Lung (tissue), 12 donors: ENCODE data around the gene ARHGAP45. TPM values are rescaled to one million over a fixed set of nuclear protein-coding genes. Genes with fewer than 3 reads are reported as not detected.

Source experiments
- ATAC-seq: fragments of 200-7000 bp; cut with Tn5 transposase; one replicate; pipeline ENCODE4 v1.9.1; 2020; ENCODE audit warnings: moderate number of reproducible peaks; ENCODE audit not compliant: insufficient read depth, low FRiP score
- DNase-seq, 3 donors: peaks; one replicate each; pipeline ENCODE4 v3.0.0-alpha.2; 2013 to 2017
- H3K27ac ChIP-seq, 2 donors: one replicate each; pipeline ENCODE4 v1.5.1; 2013; ENCODE audit warnings: mild to moderate bottlenecking in 2 of 2, moderate library complexity in 2 of 2, control low read depth in 1 of 2, inconsistent platforms in 1 of 2, low read depth in 1 of 2, low read length in 1 of 2
- H3K27me3 ChIP-seq, 3 donors: one replicate each; pipeline ENCODE4 v1.5.1; 2013; ENCODE audit warnings: low read length in 2 of 3; ENCODE audit not compliant: control insufficient read depth in 3 of 3, insufficient read depth in 3 of 3
- H3K36me3 ChIP-seq, 4 donors: one replicate each; pipeline ENCODE4 v1.5.1; 2013; ENCODE audit warnings: low read length in 4 of 4, mild to moderate bottlenecking in 1 of 4, moderate library complexity in 1 of 4; ENCODE audit not compliant: control insufficient read depth in 4 of 4, insufficient read depth in 4 of 4
- H3K4me1 ChIP-seq, 5 donors: one replicate each; pipeline ENCODE4 v1.5.1; 2013; ENCODE audit warnings: low read length in 5 of 5, mild to moderate bottlenecking in 2 of 5, moderate library complexity in 1 of 5; ENCODE audit not compliant: control insufficient read depth in 5 of 5, insufficient read depth in 5 of 5
- H3K4me3 ChIP-seq: one replicate; pipeline ENCODE4 v1.5.1; 2013; ENCODE audit warnings: mild to moderate bottlenecking, control low read depth, moderate library complexity
- H3K9ac ChIP-seq, 2 donors: one replicate each; pipeline ENCODE4 v1.5.1; 2013; ENCODE audit warnings: low read length in 2 of 2, control low read depth in 1 of 2; ENCODE audit not compliant: insufficient read depth in 1 of 2
- H3K9me3 ChIP-seq, 4 donors: one replicate each; pipeline ENCODE4 v1.5.1; 2013; ENCODE audit warnings: low read length in 3 of 4, mild to moderate bottlenecking in 1 of 4, moderate library complexity in 1 of 4; ENCODE audit not compliant: control insufficient read depth in 4 of 4, insufficient read depth in 3 of 4
- WGBS, 2 donors: extraction: QIAGEN DNeasy Blood & Tissue Kit; methylation state at CpG; one replicate each; pipeline ENCODE4 v1.1.7; 2013; 5-methylcytosine and 5-hydroxymethylcytosine counted together
- polyA plus RNA-seq, 2 donors: library from polyadenylated mRNA; stranded (reverse); fragments of 200-250 nt; gene quantifications; one replicate each; pipeline ENCODE4 v1.2.1, GENCODE V29; 2013
- total RNA-seq, 2 donors: library from RNA; depleted of rRNA in 1 of 2; stranded (reverse); fragments of >200 nt in 1 of 2; gene quantifications; one replicate each; pipeline ENCODE4 v1.2.1, GENCODE V29; 2014 to 2021
- TF ChIP-seq, protein P1 (sequence below): IDR thresholded peaks from 2 replicates; pipeline ENCODE4 v1.5.1; 2012; ENCODE audit warnings: mild to moderate bottlenecking; ENCODE audit errors: control extremely low read depth, extremely low read depth
- donor health status: control.
- donor health status: control.
- donor health status: Bipolar disorder and iron deficiency.
- donor health status: healthy.
- donor health status: DM: yes; HTN: yes; CAD: no.

ARHGAP45 gene
- total and polyA plus RNA-seq, 4 donors = 23.8 to 117 (median 80.9) TPM

DNA sequence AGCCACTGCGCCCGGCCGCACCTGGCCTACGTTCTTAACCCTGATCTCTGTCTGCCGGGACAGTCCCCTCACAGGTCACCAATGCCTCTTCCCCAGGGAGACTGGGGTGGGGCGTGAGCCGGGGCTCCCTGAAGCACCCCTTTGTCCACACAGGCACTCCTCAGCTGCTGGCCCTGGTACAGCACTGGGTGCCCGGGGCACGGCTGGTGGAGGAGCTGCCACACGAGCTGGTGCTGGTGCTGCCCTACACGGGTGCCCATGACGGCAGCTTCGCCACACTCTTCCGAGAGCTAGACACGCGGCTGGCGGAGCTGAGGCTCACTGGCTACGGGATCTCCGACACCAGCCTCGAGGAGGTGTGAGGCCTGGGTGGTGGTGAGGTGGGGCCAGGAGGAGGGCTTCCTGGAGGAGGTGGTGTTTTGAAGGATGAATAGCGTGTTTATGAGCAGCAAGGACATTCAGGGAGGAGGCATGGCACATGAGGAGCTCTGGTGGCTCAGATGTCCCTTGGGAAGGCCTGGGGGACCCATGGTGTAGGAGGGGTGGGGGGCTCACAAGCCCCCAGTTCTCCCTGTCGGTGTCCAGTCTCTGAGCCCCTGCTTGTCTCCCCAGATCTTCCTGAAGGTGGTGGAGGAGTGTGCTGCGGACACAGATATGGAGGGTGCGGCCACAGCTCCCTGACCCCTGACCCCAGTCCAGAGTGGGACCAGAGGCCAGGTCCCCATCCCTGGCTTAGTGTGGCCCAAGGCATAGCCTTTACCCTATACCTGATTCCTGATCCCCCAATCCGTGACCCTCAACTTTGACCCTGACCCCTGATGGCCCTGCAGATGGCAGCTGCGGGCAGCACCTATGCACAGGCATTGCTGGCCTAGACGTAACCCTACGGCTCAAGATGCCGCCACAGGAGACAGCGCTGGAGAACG is 13.5 kb upstream of the ARHGAP45 start:
- Histone ChIP-seq H3K36me3 (peaks cover 0 to 11% (median 0%) of the 10 kb centered on the region in 4 donors), H3K27ac (no peak overlapping the region), H3K4me3 (no peak overlapping the region), H3K27me3 (no peaks in the 10 kb centered on the region), H3K9me3 (peaks cover 0 to 23% (median 10%) of the 10 kb centered on the region in 4 donors), H3K4me1 (no peaks in the 10 kb centered on the region), H3K9ac (no peak overlapping the region)
- DNase-seq = no peak
- TF ChIP-seq, protein P1, sequence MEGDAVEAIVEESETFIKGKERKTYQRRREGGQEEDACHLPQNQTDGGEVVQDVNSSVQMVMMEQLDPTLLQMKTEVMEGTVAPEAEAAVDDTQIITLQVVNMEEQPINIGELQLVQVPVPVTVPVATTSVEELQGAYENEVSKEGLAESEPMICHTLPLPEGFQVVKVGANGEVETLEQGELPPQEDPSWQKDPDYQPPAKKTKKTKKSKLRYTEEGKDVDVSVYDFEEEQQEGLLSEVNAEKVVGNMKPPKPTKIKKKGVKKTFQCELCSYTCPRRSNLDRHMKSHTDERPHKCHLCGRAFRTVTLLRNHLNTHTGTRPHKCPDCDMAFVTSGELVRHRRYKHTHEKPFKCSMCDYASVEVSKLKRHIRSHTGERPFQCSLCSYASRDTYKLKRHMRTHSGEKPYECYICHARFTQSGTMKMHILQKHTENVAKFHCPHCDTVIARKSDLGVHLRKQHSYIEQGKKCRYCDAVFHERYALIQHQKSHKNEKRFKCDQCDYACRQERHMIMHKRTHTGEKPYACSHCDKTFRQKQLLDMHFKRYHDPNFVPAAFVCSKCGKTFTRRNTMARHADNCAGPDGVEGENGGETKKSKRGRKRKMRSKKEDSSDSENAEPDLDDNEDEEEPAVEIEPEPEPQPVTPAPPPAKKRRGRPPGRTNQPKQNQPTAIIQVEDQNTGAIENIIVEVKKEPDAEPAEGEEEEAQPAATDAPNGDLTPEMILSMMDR = no peak
- no peak for ATAC-seq
- 92 to 94% methylated on average over 31 of the region's 31 CpGs for WGBS, 2 donors

DNA sequence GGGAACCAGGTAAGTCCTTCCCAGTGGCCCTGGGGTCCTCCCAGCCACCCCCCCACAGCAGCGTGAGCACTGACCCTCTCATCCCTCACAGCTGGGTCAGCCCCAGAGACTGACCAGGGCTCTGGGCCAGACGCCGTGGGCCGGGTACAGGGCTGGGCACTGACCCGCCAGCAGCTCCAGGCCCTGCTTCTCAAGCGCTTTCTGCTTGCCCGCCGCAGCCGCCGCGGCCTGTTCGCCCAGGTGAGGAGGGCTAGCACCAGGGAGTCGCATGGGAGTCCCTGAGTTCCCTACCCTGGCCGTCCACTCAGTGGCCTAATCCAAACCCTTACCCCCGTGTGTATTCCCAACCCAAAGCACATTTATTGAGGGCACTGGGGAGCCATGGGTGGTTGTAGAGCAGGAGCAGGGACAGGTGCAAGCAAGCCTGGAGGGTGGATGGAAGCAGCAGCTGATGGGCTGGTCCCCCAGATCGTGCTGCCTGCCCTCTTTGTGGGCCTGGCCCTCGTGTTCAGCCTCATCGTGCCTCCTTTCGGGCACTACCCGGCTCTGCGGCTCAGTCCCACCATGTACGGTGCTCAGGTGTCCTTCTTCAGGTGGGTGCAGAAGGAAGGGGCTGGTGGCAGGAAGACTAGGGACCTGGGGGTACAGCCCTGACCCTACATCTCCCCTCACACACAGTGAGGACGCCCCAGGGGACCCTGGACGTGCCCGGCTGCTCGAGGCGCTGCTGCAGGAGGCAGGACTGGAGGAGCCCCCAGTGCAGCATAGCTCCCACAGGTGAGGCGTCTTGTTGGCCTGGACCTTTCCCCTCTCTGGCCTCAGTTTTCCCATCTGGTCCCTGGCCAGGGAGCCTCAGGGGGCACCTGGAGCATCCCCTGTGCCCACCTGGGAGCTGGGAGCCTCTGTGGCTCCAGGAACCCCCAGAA is 12.6 kb upstream of the ARHGAP45 start:
- Histone ChIP-seq H3K36me3 (peaks cover 0 to 11% (median 0%) of the 10 kb centered on the region in 4 donors), H3K27me3 (no peaks in the 10 kb centered on the region), H3K27ac (no peak overlapping the region), H3K4me3 (no peak overlapping the region), H3K9ac (no peak overlapping the region), H3K4me1 (no peaks in the 10 kb centered on the region), H3K9me3 (peaks cover 0 to 29% (median 11%) of the 10 kb centered on the region in 4 donors)
- WGBS, 2 donors = 94 to 96% methylated on average over 23 to 28 of the region's 28 CpGs
- no peak for ATAC-seq
- TF ChIP-seq, protein P1 = no peak
- no peak for DNase-seq

DNA sequence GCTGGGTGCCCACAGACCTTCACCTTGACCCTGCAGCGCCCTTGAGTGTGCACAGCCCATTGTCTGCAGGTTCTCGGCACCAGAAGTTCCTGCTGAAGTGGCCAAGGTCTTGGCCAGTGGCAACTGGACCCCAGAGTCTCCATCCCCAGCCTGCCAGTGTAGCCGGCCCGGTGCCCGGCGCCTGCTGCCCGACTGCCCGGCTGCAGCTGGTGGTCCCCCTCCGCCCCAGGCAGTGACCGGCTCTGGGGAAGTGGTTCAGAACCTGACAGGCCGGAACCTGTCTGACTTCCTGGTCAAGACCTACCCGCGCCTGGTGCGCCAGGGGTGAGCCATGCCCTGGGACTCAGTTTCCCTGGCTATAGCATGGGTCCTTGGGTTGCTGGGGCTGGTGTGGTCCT is 11.9 kb upstream of the ARHGAP45 start:
- TF ChIP-seq, protein P1 = no peak
- 94 to 100% methylated on average over 14 of the region's 14 CpGs for WGBS, 2 donors
- H3K4me3 ChIP-seq = no peak overlapping the region
- no peak overlapping the region for H3K9ac ChIP-seq
- no peak for DNase-seq
- H3K36me3 ChIP-seq = peaks cover 0 to 11% (median 0%) of the 10 kb centered on the region in 4 donors
- no peak overlapping the region for H3K27ac ChIP-seq
- H3K9me3 ChIP-seq = peaks cover 0 to 29% (median 11%) of the 10 kb centered on the region in 4 donors
- no peaks in the 10 kb centered on the region for H3K4me1 ChIP-seq
- H3K27me3 ChIP-seq = no peaks in the 10 kb centered on the region
- no peak for ATAC-seq
